Measurements from ENCODE around the gene PTPRQ.

Gene PTPRQ

DNA sequence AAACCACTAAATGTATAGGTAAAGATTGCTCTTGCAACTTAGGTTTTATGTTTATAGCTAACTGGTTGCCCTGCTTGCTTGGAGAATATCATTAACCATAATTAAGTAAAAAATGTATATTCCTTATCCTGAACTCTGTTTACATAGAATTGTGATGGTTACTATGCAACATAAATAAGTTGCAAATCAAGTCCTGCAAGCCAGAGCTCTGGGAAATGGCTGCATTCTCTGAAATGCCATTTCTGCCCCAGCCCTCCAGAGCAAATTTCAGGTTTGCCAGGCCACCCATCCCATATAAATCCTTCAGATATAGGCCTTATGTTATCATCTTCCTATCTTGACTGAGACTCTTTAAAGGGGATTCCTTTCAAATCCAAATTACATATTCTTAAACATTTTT, 145.0 kb downstream of the PTPRQ start:
- H3K4me3 ChIP-seq (ENCODE audit: insufficient read depth, low read depth, low read length, poor library complexity, severe bottlenecking): no peak overlapping the region
- H3K9me3 ChIP-seq (ENCODE audit: control insufficient read depth, low read length): no peaks in the 10 kb centered on the region
- no peaks in the 10 kb centered on the region for H3K4me1 ChIP-seq (ENCODE audit: control insufficient read depth, insufficient read depth, low read length, poor library complexity, severe bottlenecking)
- H3K36me3 ChIP-seq (ENCODE audit: control insufficient read depth, insufficient read depth, low read length): no peaks in the 10 kb centered on the region
- H3K27me3 ChIP-seq (replicated peaks; ENCODE audit: control insufficient read depth, insufficient read depth, low read length, poor library complexity, severe bottlenecking): no peaks in the 10 kb centered on the region
- H3K27ac ChIP-seq (ENCODE audit: insufficient read depth, low read length, poor library complexity, severe bottlenecking): no peak overlapping the region
- no peak for DNase-seq

DNA sequence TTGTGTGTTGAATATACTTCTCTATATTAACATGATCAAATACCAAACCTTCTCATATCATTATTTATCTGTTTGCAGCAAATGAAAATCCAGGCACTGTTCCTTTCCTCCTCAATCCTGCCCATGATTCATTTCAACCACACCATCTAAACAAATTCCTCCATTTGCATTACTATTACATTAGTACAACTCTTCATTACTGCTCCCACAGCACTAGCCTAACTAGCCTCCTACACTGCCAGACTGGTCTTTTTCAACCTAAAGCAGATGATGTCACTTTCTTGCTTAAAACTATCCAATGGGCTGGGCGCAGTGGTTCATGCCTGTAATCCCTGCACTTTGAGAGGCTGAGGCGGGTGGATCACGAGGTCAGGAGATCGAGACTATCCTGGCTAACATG, 146.1 kb downstream of the PTPRQ start:
- no peak for DNase-seq
- Histone ChIP-seq H3K27ac (ENCODE audit: insufficient read depth, low read length, poor library complexity, severe bottlenecking) (no peak overlapping the region), H3K4me1 (ENCODE audit: control insufficient read depth, insufficient read depth, low read length, poor library complexity, severe bottlenecking) (no peaks in the 10 kb centered on the region), H3K36me3 (ENCODE audit: control insufficient read depth, insufficient read depth, low read length) (no peaks in the 10 kb centered on the region), H3K4me3 (ENCODE audit: insufficient read depth, low read depth, low read length, poor library complexity, severe bottlenecking) (no peak overlapping the region), H3K9me3 (ENCODE audit: control insufficient read depth, low read length) (no peaks in the 10 kb centered on the region), H3K27me3 (replicated peaks; ENCODE audit: control insufficient read depth, insufficient read depth, low read length, poor library complexity, severe bottlenecking) (no peaks in the 10 kb centered on the region)

DNA sequence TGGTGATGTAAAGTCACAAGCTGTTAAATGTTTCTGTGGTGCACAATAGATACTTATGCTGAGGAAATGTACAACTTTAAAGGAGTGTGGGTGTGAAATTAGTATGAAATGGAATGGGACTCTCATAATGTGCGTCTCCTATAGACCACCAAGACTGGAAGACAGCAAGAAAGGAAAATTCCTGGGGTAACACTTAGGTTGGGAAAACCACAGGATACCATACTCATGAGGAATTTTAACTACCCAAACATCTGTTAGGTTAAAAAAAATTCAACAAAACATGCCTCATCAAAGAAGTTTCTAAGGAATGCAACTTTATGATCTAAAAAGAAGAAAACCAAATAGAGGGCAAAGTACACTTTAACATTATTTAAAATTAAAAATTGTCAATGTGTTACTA, 149.7 kb downstream of the PTPRQ start:
- no peaks in the 10 kb centered on the region for H3K36me3 ChIP-seq (ENCODE audit: control insufficient read depth, insufficient read depth, low read length)
- H3K27me3 ChIP-seq (replicated peaks; ENCODE audit: control insufficient read depth, insufficient read depth, low read length, poor library complexity, severe bottlenecking): no peaks in the 10 kb centered on the region
- H3K4me3 ChIP-seq (ENCODE audit: insufficient read depth, low read depth, low read length, poor library complexity, severe bottlenecking): no peak overlapping the region
- no peaks in the 10 kb centered on the region for H3K9me3 ChIP-seq (ENCODE audit: control insufficient read depth, low read length)
- H3K4me1 ChIP-seq (ENCODE audit: control insufficient read depth, insufficient read depth, low read length, poor library complexity, severe bottlenecking): no peaks in the 10 kb centered on the region
- no peak overlapping the region for H3K27ac ChIP-seq (ENCODE audit: insufficient read depth, low read length, poor library complexity, severe bottlenecking)
- no peak for DNase-seq

DNA sequence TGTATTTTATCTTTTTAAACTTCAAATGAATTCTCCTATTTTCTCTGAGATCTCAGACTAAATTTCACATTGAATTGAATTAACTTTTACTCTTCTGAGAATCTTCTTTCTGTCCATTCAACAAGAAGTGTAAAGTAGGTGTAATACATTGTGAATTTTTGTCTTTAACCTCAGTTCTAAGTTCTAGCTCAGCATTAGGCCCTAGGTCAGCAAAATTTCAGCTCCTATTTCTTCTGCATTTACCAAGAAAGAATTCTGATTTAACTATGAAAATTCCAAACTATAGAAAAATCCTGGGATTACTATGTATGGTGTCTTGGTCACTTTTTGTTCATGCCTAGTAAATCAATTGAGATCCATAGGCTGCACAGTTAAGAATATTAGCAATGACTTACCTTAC, 152.5 kb downstream of the PTPRQ start:
- no peak for DNase-seq
- no peaks in the 10 kb centered on the region for H3K9me3 ChIP-seq (ENCODE audit: control insufficient read depth, low read length)
- no peaks in the 10 kb centered on the region for H3K27me3 ChIP-seq (replicated peaks; ENCODE audit: control insufficient read depth, insufficient read depth, low read length, poor library complexity, severe bottlenecking)
- H3K27ac ChIP-seq (ENCODE audit: insufficient read depth, low read length, poor library complexity, severe bottlenecking): no peak overlapping the region
- H3K4me3 ChIP-seq (ENCODE audit: insufficient read depth, low read depth, low read length, poor library complexity, severe bottlenecking): no peak overlapping the region
- no peaks in the 10 kb centered on the region for H3K4me1 ChIP-seq (ENCODE audit: control insufficient read depth, insufficient read depth, low read length, poor library complexity, severe bottlenecking)
- no peaks in the 10 kb centered on the region for H3K36me3 ChIP-seq (ENCODE audit: control insufficient read depth, insufficient read depth, low read length)

DNA sequence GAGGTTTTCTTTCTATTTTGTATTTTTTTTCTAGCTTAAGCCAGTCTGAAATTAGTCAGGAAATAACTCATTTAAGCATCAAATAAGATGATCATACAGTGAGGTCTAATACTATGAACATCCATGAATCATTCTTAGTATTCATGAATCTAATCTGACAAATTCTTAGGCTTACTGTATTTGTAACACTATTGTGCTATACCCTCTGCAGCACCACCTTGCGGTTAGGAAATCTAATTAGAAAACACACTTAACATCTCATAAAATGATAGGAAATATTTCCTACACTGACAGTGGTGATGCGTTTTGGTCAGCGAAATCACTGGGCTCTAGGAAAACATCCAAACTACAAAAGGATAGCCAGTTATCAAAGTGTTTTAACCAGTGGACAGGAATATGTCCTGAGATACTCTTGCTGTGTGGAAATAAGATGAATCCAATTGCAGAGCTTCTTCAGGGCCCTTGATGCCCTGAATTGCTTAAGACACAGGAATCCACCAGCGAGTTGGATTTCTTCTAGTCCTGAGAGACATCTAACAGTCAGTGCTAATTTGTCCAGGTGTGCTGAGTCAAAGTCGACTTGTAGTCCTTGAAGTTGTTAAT, 154.1 kb downstream of the PTPRQ start:
- H3K27ac ChIP-seq (ENCODE audit: insufficient read depth, low read length, poor library complexity, severe bottlenecking): no peak overlapping the region
- H3K36me3 ChIP-seq (ENCODE audit: control insufficient read depth, insufficient read depth, low read length): no peaks in the 10 kb centered on the region
- H3K4me3 ChIP-seq (ENCODE audit: insufficient read depth, low read depth, low read length, poor library complexity, severe bottlenecking): no peak overlapping the region
- DNase-seq: no peak
- H3K9me3 ChIP-seq (ENCODE audit: control insufficient read depth, low read length): no peaks in the 10 kb centered on the region
- H3K4me1 ChIP-seq (ENCODE audit: control insufficient read depth, insufficient read depth, low read length, poor library complexity, severe bottlenecking): no peaks in the 10 kb centered on the region
- H3K27me3 ChIP-seq (replicated peaks; ENCODE audit: control insufficient read depth, insufficient read depth, low read length, poor library complexity, severe bottlenecking): no peaks in the 10 kb centered on the region

DNA sequence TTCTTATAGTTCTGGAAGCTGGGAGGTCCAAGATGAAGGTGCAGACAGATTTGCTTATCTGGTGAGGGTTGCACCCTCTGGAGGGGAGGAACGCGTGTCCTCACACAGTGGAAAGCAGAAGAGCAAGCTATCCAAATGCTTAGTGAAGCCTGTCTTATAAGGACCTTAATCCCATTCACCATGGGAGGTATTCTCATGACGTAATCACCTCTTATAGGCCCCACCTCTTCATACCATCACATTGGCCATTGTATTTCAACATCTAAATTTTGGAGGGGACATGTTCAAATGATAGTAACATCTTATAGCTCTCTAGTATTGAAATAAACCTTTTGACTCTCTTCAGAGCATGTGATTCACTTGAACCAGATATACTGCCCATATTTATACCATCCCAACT, 158.4 kb downstream of the PTPRQ start:
- no peaks in the 10 kb centered on the region for H3K4me1 ChIP-seq (ENCODE audit: control insufficient read depth, insufficient read depth, low read length, poor library complexity, severe bottlenecking)
- no peak overlapping the region for H3K4me3 ChIP-seq (ENCODE audit: insufficient read depth, low read depth, low read length, poor library complexity, severe bottlenecking)
- DNase-seq: no peak
- H3K27me3 ChIP-seq (replicated peaks; ENCODE audit: control insufficient read depth, insufficient read depth, low read length, poor library complexity, severe bottlenecking): no peaks in the 10 kb centered on the region
- H3K27ac ChIP-seq (ENCODE audit: insufficient read depth, low read length, poor library complexity, severe bottlenecking): no peak overlapping the region
- no peaks in the 10 kb centered on the region for H3K9me3 ChIP-seq (ENCODE audit: control insufficient read depth, low read length)
- H3K36me3 ChIP-seq (ENCODE audit: control insufficient read depth, insufficient read depth, low read length): no peaks in the 10 kb centered on the region

DNA sequence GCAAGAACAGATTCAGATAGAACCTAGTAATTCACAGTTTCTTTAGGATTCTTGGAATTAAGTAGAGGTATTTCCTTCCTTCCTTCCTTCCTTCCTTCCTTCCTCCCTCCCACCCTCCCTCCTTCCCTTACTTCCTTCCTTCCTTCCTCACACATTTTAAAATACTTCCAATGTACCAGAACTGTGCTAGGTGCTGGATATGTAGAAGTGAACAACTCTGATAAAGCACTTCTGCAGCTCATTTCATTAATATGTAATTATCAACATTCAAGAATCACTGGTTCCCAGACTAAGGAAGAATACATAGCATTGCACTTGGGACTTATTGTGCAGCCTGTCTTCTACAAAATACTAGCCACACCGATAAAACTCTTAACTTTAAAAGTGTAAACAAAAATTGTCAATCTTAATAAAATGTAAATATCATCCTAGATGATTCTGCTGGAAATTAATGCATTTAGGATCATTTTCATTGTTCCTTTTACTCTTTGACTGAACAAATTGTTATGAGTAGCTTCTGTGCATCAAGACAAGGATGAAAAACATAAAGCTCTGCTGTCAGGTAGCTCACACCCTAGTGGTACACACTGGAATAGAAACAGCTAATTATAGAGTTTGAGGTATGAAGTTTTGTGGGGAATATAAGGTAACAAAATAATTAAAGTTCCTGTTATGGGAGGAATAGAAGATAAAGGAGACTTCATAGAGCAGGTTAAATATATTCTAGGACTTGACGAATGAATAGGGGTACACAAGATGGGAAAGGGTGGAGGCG, 163.5 kb downstream of the PTPRQ start:
- no peaks in the 10 kb centered on the region for H3K27me3 ChIP-seq (replicated peaks; ENCODE audit: control insufficient read depth, insufficient read depth, low read length, poor library complexity, severe bottlenecking)
- no peak for DNase-seq
- H3K4me3 ChIP-seq (ENCODE audit: insufficient read depth, low read depth, low read length, poor library complexity, severe bottlenecking): no peak overlapping the region
- no peaks in the 10 kb centered on the region for H3K9me3 ChIP-seq (ENCODE audit: control insufficient read depth, low read length)
- H3K4me1 ChIP-seq (ENCODE audit: control insufficient read depth, insufficient read depth, low read length, poor library complexity, severe bottlenecking): no peaks in the 10 kb centered on the region
- no peak overlapping the region for H3K27ac ChIP-seq (ENCODE audit: insufficient read depth, low read length, poor library complexity, severe bottlenecking)
- H3K36me3 ChIP-seq (ENCODE audit: control insufficient read depth, insufficient read depth, low read length): no peaks in the 10 kb centered on the region

DNA sequence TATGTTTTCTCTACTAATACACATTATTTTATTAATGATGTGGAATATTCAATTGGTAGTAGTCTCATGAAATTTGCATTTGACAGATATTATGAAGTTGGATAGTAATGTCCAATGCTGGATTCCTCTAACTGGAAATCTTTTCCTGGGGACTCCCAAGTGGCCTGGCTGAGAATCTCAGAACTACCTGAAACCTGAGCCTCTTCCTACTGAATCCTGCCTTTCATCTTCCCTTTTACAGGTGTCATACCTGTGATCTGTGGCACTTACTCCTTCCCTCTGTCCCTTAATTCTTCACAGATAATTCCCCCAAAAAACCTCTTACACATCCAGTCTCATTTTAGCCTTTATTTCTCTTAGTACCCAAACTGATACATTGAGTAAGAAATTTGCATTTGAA, 173.7 kb downstream of the PTPRQ start:
- Histone ChIP-seq H3K27me3 (replicated peaks; ENCODE audit: control insufficient read depth, insufficient read depth, low read length, poor library complexity, severe bottlenecking) (no peaks in the 10 kb centered on the region), H3K36me3 (ENCODE audit: control insufficient read depth, insufficient read depth, low read length) (no peaks in the 10 kb centered on the region), H3K9me3 (ENCODE audit: control insufficient read depth, low read length) (no peaks in the 10 kb centered on the region), H3K4me1 (ENCODE audit: control insufficient read depth, insufficient read depth, low read length, poor library complexity, severe bottlenecking) (no peaks in the 10 kb centered on the region), H3K4me3 (ENCODE audit: insufficient read depth, low read depth, low read length, poor library complexity, severe bottlenecking) (no peak overlapping the region), H3K27ac (ENCODE audit: insufficient read depth, low read length, poor library complexity, severe bottlenecking) (no peak overlapping the region)
- no peak for DNase-seq

DNA sequence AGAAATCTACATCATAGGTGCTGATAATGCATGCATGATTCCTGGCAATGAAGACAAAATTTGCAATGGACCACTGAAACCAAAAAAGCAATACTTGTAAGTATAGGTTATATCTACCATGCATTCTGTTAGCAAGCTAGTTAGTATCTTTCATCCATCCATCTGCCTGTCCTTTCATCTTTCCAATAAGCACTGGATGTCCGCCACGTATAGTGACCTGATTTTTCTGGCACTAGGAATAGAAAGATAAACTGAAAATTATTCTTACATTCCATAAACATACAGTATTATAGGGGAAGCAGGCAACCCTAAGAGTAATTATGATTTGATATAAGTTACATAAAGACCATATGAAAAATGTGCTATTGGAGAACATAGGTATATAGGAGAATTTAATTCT, 176.2 kb downstream of the PTPRQ start:
- no peaks in the 10 kb centered on the region for H3K9me3 ChIP-seq (ENCODE audit: control insufficient read depth, low read length)
- DNase-seq: no peak
- no peak overlapping the region for H3K27ac ChIP-seq (ENCODE audit: insufficient read depth, low read length, poor library complexity, severe bottlenecking)
- H3K27me3 ChIP-seq (replicated peaks; ENCODE audit: control insufficient read depth, insufficient read depth, low read length, poor library complexity, severe bottlenecking): no peaks in the 10 kb centered on the region
- H3K4me3 ChIP-seq (ENCODE audit: insufficient read depth, low read depth, low read length, poor library complexity, severe bottlenecking): no peak overlapping the region
- no peaks in the 10 kb centered on the region for H3K36me3 ChIP-seq (ENCODE audit: control insufficient read depth, insufficient read depth, low read length)
- no peaks in the 10 kb centered on the region for H3K4me1 ChIP-seq (ENCODE audit: control insufficient read depth, insufficient read depth, low read length, poor library complexity, severe bottlenecking)

DNA sequence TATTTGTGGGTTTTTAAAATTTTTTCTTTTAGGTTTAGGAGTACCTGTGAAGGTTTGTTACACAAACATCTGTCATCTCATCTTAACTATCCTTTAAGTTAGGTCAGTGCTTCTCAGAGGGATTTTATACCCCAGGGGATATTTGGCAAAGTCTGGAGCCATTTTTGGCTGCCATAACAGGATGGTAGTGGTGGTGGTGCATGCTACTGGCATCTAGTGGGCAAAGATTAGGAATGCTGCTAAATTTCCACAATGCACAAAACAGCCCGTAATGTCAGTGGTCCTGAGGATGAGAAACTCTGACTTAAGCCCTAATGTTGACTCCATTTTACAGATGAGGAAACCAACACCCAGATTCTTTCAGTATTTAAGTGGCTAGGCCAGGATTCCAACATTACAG, 178.2 kb downstream of the PTPRQ start:
- H3K36me3 ChIP-seq (ENCODE audit: control insufficient read depth, insufficient read depth, low read length): no peaks in the 10 kb centered on the region
- no peaks in the 10 kb centered on the region for H3K9me3 ChIP-seq (ENCODE audit: control insufficient read depth, low read length)
- H3K4me1 ChIP-seq (ENCODE audit: control insufficient read depth, insufficient read depth, low read length, poor library complexity, severe bottlenecking): no peaks in the 10 kb centered on the region
- H3K4me3 ChIP-seq (ENCODE audit: insufficient read depth, low read depth, low read length, poor library complexity, severe bottlenecking): no peak overlapping the region
- H3K27me3 ChIP-seq (replicated peaks; ENCODE audit: control insufficient read depth, insufficient read depth, low read length, poor library complexity, severe bottlenecking): no peaks in the 10 kb centered on the region
- DNase-seq: no peak
- H3K27ac ChIP-seq (ENCODE audit: insufficient read depth, low read length, poor library complexity, severe bottlenecking): no peak overlapping the region
